Gastroesophageal sphincter (tissue), 3 donors: ENCODE results near the gene GALNTL6.

Experiments used
- POLR2A ChIP-seq, 2 donors: fragments of 450-650 bp; IDR thresholded peaks; one replicate each; pipeline ENCODE4 v1.6.1; 2017; ENCODE audit warnings: antibody characterized with exemption in 2 of 2, mild to moderate bottlenecking in 2 of 2, moderate library complexity in 1 of 2
- TF ChIP-seq, protein P1 (sequence below), 4 experiments: fragments of 200-600 bp in 2 of 4; fragments of 450-650 bp in 2 of 4; sonication (generic) in 1 of 4; IDR thresholded peaks; one replicate each; pipeline ENCODE4 v1.5.1; 2017 to 2019; ENCODE audit warnings: antibody characterized with exemption in 4 of 4, mild to moderate bottlenecking in 2 of 4, moderate library complexity in 2 of 4

DNA sequence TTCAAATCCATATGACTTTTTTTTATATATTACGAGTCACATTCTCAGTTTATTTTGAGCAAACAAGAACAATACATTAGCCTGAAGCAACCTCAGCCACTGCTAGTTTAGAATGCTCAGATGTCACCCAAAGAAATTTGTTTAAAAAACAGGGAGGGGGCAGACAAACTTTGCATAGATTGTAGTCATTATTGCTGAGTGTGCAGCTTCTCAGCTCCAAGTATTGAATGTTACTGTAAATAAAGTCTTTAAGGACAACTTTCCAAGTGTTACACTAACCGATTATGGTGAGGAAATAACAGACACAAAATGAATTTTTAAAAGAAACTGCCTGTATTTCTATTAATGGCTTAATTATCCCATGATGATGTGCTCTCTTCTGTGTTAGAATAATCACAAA lies 835.9 kb downstream of the GALNTL6 start:
- TF ChIP-seq, protein P1, sequence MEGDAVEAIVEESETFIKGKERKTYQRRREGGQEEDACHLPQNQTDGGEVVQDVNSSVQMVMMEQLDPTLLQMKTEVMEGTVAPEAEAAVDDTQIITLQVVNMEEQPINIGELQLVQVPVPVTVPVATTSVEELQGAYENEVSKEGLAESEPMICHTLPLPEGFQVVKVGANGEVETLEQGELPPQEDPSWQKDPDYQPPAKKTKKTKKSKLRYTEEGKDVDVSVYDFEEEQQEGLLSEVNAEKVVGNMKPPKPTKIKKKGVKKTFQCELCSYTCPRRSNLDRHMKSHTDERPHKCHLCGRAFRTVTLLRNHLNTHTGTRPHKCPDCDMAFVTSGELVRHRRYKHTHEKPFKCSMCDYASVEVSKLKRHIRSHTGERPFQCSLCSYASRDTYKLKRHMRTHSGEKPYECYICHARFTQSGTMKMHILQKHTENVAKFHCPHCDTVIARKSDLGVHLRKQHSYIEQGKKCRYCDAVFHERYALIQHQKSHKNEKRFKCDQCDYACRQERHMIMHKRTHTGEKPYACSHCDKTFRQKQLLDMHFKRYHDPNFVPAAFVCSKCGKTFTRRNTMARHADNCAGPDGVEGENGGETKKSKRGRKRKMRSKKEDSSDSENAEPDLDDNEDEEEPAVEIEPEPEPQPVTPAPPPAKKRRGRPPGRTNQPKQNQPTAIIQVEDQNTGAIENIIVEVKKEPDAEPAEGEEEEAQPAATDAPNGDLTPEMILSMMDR (IDR thresholded peaks at IDR 0.05), result no peak
- TF ChIP-seq POLR2A (IDR thresholded peaks at IDR 0.05), result no peak
